ENCODE data around the gene MARK4.

The MARK4 gene

GRCh38 chr19:45275370-45275971, 24.4 kb downstream of the MARK4 start:
- no peak for DNase-seq

GRCh38 chr19:45276284-45276687, 25.2 kb downstream of the MARK4 start:
- DNase-seq, result no peak

DNA sequence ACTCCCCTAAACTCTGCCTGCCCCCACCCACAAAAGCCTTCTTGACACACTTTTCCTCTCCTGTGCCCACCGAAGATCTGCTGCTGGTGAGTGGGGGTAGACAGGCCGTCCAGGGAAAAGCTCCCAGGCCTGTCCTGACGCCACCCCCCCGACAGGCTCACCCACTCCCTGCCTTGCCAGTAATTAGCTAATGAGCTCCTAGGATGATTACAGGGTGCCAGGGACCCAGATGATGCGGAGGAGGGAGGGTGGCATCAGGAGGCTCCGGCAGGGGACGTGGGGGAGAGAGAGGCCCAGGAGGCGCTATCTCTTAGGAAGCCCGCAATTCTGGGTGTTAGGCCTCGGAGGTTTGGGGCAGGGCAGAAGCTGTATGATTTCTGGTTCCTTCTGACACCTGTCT, 27.0 kb downstream of the MARK4 start:
- no peak for DNase-seq

DNA sequence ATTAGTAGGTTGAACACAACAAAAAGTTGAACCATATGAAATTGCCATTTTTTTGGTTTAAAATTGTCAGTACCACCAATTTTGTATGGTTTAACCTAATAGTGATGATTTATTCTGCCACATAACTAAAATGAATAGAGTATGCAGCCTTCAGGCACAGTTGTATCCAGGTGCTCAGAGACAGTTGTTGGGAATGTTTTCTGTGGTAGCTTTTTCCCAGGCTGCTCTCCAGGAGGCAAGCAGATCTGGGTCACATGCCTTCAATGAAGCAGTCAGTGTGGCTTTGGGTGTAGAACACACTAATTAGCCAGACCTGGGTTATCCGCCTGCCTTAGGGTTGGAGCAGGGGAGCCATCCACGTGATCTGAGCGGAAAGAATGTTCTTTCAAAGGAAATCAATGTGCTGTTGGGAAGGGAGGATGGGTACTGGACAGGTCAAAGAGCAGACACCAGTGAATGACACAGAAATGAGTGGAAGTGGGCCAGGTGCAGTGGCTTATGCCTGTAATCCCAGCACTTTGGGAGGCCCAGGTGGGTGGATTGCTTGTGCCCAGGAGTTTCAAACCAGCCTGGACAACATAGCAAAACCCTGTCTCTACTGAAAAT, 28.6 kb downstream of the MARK4 start:
- DNase-seq, result no peak

DNA sequence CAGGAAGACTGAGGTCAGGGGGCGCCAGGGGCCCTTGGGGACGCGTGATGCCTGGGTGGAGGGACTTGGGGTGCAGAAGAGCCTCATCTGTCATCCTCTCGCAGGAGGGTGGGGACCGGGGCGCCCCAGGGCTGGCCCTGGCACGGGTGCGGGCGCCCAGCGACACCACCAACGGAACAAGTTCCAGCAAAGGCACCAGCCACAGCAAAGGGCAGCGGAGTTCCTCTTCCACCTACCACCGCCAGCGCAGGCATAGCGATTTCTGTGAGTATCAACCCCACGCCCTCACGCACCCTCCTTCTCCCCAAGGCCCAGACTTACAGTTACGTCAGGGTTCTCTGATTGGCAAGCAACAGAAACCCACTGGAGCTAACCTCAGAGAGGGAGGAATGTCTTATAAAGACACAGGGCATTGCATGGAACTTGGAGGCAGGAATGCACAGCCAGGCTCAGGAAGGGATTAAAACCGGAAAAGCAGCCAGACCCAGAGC, 29.4 kb downstream of the MARK4 start:
- no peak for DNase-seq

- DNase-seq, result no peak
Measured at GRCh38 chr19:45283443-45284033, 32.5 kb downstream of the MARK4 start.

DNA sequence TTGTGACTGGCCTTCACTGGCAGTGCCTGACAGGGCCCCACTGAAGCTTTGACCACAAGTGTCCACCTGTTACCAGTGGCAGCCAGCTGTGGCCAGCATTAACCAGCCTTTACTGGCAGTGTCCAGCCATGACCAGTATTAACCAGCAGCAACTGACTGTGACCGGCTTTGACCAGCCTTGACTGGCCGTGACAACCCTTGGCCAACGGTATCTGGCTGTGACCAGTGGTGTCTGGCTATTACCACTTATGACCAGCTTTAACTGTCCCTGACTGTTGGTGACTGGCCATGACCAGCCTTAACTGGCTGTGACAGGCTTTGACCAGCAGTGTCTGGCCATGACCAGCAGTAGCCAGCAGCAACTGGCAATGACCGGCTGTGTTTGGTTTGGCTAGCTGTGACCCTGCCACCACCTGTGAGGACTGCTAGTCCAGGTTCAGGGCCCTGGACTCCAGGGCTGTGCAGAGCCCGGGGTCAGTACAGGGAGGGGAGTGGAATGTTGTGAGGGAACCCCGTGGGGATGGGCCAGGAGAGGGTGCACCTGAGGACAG, 39.4 kb downstream of the MARK4 start:
- no peak for DNase-seq

GRCh38 chr19:45291834-45292233, 40.8 kb downstream of the MARK4 start:
- no peak for DNase-seq

DNA sequence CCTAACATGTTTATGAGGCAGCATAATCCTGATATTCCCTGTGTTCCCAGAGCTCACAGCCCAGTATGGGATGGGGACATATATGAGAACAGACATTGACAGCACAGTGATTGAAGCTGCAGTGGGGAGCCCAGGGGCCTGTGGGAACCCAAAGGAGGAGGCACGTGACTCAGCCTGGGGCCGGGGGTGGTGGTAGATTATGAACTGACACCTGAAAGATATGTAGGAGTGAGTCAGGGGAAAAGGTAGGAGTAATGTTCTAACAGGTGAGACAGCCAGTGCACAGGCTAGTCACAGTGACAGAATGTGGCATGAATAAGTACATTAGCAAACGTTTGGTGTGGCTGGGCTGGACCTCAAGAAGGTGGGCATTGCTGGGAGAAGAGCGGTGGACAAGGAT, 42.6 kb downstream of the MARK4 start:
- DNase-seq, result no peak

DNA sequence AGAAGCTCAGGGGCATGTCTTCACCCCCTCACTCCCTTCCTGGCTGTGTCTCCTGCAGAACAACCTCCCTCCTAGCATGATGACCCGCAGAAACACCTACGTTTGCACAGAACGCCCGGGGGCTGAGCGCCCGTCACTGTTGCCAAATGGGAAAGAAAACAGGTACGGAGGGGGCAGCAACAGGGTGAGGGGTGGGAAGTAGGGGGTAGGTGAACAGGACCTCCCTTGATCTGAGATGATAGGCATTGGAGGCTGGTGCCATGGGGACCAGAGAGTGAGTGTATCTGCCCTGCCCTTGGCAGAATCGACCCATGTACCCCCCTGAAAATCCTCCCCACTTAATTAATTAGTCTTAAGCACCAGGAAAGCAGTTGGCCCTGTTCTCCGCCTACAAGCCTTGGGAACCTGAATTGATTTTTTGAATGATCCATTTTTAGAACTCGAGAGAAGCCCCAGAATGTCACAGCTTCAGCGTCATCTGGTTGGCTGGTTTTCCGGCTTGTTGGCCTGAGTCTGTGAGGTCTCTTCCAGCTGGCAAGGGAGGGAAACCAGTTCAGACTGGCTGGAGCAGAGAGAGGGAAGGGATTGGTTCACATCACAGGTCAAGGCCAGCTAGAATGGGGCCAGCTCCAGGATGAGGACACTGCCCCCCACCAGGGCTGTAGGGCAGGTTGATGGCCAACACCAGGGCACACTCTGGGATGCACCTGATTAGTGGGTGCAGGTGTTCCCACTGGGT, 43.4 kb downstream of the MARK4 start:
- no peak for DNase-seq

- no peak for DNase-seq
Measured at GRCh38 chr19:45295873-45296272, 44.8 kb downstream of the MARK4 start.

DNA sequence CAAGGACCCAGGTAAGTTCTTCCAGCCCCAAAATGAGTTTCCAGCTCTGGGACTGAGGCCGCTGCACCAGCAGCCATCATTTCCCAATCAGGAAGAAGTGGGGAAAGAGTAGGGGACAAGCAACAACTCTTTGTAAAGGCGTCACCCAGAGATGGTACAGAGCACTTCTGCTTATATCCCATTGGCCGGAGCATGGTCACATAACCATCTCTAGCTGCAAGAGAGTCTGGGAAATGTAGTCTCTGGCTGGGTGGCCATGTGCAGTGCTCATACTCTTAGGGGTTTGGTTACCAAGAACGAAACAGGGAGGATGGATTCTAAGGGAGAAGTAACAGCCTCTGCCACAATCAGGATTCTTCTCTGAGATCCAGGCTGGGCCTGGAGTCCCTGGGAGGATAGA, 45.3 kb downstream of the MARK4 start:
- DNase-seq, result no peak

- no peak for DNase-seq
Measured at GRCh38 chr19:45297674-45298073, 46.6 kb downstream of the MARK4 start.

- no peak for DNase-seq
Measured at GRCh38 chr19:45298264-45298663, 47.2 kb downstream of the MARK4 start.

DNA sequence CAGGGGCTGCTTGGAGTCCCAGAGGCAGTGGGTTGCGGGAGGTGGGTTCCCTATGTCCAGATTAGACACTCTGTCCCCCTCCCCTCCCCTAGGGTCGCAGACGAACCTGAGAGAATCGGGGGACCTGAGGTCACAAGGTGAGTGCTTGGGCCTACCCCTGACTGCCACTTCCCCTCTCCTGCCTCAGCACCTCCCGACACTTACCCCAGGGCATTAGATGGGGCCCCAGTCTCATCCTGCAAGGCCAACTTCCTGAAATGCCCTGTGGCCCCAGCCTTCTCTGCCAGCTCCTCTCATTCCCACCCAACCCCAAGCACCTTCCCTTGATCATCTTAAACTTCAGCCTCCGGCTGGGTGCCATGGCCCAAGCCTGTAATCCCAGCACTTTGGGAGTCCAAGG, 48.6 kb downstream of the MARK4 start:
- DNase-seq, result no peak

- no peak for DNase-seq
Measured at GRCh38 chr19:45302416-45302815, 51.3 kb downstream of the MARK4 start.

GRCh38 chr19:45303269-45304060, 52.4 kb downstream of the MARK4 start:
- DNase-seq, result no peak

- no peak for DNase-seq
Measured at GRCh38 chr19:45304141-45304926, 53.3 kb downstream of the MARK4 start.

GRCh38 chr19:45305007-45305406, 53.9 kb downstream of the MARK4 start:
- DNase-seq, result no peak

DNA sequence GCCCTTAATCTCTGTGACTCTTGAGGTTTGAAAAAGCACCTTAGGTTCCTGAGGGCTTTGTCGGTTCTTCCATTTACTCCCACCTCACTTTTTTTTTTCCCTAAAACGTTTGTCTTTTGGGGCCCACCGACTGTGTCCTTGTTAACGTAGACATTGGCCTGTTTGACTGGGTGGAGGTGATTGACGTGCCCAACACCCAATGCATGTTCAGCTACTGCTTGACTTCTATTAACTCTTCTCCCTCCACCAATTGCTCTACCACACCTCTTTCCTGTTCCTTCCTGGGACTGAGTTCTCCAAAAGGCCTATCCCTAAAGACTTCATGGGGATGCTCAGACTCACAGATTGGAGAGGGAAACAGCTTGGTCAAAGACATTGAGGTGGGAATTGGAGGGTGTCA, 54.4 kb downstream of the MARK4 start:
- DNase-seq, result peak; percentile 40

DNA sequence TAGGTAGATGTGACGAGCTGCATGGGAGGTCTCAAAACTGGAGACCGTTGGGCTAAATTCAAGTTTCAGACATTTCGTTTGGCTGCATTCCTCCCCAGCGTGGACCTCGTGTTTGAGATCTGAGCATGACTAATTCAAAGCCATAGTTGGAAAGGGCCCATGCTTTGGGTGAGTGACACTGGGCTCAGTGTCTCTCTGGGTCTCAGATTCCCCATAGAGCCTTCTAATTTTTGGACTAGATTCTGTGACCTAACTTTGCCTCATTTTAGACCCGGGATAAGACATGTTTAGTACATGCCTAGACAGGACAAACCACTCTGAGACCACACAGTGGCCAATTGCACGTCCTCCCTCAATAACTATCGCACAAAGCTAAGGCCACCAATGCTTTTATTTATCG, 55.0 kb downstream of the MARK4 start:
- DNase-seq, result peak; percentile 24

GRCh38 chr19:45306518-45307027, 55.5 kb downstream of the MARK4 start:
- no peak for DNase-seq

Measured in EL (cell line).